WTC11 (cell line): ENCODE measurements around the gene NBPF26.
"Not testable (repeated sequence)": the region's sequence is repeated elsewhere in the genome, so short reads cannot be mapped to it uniquely, and the experiment has no call there.

Experiments
- CREB1 ChIP-seq: sonication (generic); formaldehyde crosslinking; IDR thresholded peaks from 2 replicates; pipeline ENCODE4 v1.8.0; 2023; ENCODE audit warnings: mild to moderate bottlenecking, missing genetic modification reagents
- CTCF ChIP-seq: fragments of 200-600 bp; IDR thresholded peaks from 2 replicates; pipeline ENCODE4 v1.8.0; 2022; ENCODE audit warnings: antibody characterized with exemption
- FOXJ3 ChIP-seq: sonication (generic); formaldehyde crosslinking; IDR thresholded peaks from 2 replicates; pipeline ENCODE4 v1.9.0; 2021; ENCODE audit warnings: missing genetic modification reagents, mild to moderate bottlenecking, borderline replicate concordance
- GABPB1 ChIP-seq: sonication (generic); formaldehyde crosslinking; IDR thresholded peaks from 2 replicates; pipeline ENCODE4 v1.8.1; 2023; ENCODE audit warnings: mild to moderate bottlenecking, missing genetic modification reagents
- KAT7 ChIP-seq: sonication (generic); formaldehyde crosslinking; IDR thresholded peaks from 2 replicates; pipeline ENCODE4 v1.8.1; 2023; ENCODE audit warnings: missing genetic modification reagents, mild to moderate bottlenecking, borderline replicate concordance
- MAX ChIP-seq: sonication (generic); formaldehyde crosslinking; IDR thresholded peaks from 2 replicates; pipeline ENCODE4 v1.8.0; 2022; ENCODE audit warnings: mild to moderate bottlenecking, missing genetic modification reagents
- NR2C2 ChIP-seq: sonication (generic); formaldehyde crosslinking; IDR thresholded peaks from 2 replicates; pipeline ENCODE4 v1.8.0; 2022; ENCODE audit warnings: mild to moderate bottlenecking, missing genetic modification reagents
- NR3C1 ChIP-seq: sonication (generic); formaldehyde crosslinking; conservative IDR thresholded peaks from 2 replicates; pipeline ENCODE4 v1.8.1; 2023; ENCODE audit warnings: low read depth, mild to moderate bottlenecking, missing genetic modification reagents
- PRDM15 ChIP-seq: sonication (generic); formaldehyde crosslinking; IDR thresholded peaks from 2 replicates; pipeline ENCODE4 v1.8.0; 2022; ENCODE audit warnings: missing genetic modification reagents
- TP53 ChIP-seq: sonication (generic); formaldehyde crosslinking; IDR thresholded peaks from 2 replicates; pipeline ENCODE4 v1.8.1; 2023; ENCODE audit warnings: mild to moderate bottlenecking, missing genetic modification reagents
- ZBTB43 ChIP-seq: sonication (generic); formaldehyde crosslinking; IDR thresholded peaks from 2 replicates; pipeline ENCODE4 v1.8.1; 2023; ENCODE audit warnings: mild to moderate bottlenecking, missing genetic modification reagents
- ZNF121 ChIP-seq: sonication (generic); formaldehyde crosslinking; IDR thresholded peaks from 2 replicates; pipeline ENCODE4 v1.8.0; 2023; ENCODE audit warnings: missing genetic modification reagents

GRCh38 chr1:120825051-120825450, 101.3 kb downstream of the NBPF26 start:
- not testable (repeated sequence) for TF ChIP-seq CTCF; NR2C2 (CRISPR knock-in tag); CREB1 (CRISPR knock-in tag); KAT7 (CRISPR knock-in tag); FOXJ3; TP53 (CRISPR knock-in tag); MAX (CRISPR knock-in tag); GABPB1 (CRISPR knock-in tag); PRDM15 (CRISPR knock-in tag); ZNF121 (CRISPR knock-in tag); NR3C1 (CRISPR knock-in tag); ZBTB43 (CRISPR knock-in tag)
